NT2/D1 (cell line): ENCODE data around the gene WDR35.

ENCODE experiments used
- SUZ12 ChIP-seq: IDR thresholded peaks from 2 replicates; pipeline ENCODE4 v1.6.1; 2011; ENCODE audit not compliant: insufficient read length, insufficient read depth; ENCODE audit errors: extremely low read depth
- YY1 ChIP-seq: IDR thresholded peaks from 2 replicates; pipeline ENCODE4 v1.6.1; 2011; ENCODE audit not compliant: insufficient read length, insufficient read depth
- ZNF274 ChIP-seq: IDR thresholded peaks from 2 replicates; pipeline ENCODE4 v1.6.1; 2011; ENCODE audit warnings: mild to moderate bottlenecking, low read depth, low read length

GRCh38 chr2:20035955-20036666 is 46.2 kb upstream of the WDR35 start:
- TF ChIP-seq ZNF274 (no peak), YY1 (no peak), SUZ12 (no peak)
